Pancreas (tissue), 10 donors: ENCODE results near the gene SOX18. TPM values are rescaled to one million over a fixed set of nuclear protein-coding genes. Genes with fewer than 3 reads are reported as not detected.

Experiments used
- ATAC-seq, 4 donors: fragments of 200-7000 bp; cut with Tn5 transposase; one replicate each; pipeline versions ENCODE4 v1.8.0 to v1.9.1; 2020; ENCODE audit warnings: mild to moderate bottlenecking in 4 of 4, moderate library complexity in 4 of 4
- DNase-seq, 6 donors: peaks; one replicate each; pipeline ENCODE4 v3.0.0-alpha.2; 2020
- FAIRE-seq: peaks from 2 replicates; lab custom pipeline; 2012; peaks lifted over from hg19 to GRCh38; lab: Jason Lieb, UNC
- H3K27ac ChIP-seq, 4 donors: fragments of 200-600 bp; sonication (generic); 1 replicate in 3 of 4; 2 replicates in 1 of 4; pipeline versions ENCODE4 v1.5.0 to v1.8.0; 2020
- H3K27me3 ChIP-seq, 4 donors: fragments of 200-600 bp; one replicate each; pipeline ENCODE4 v1.8.0; 2021
- H3K36me3 ChIP-seq, 3 donors: fragments of 200-600 bp; sonication (generic) in 1 of 3; one replicate each; pipeline versions ENCODE4 v1.5.0 to v1.8.0; 2020 to 2021
- H3K4me1 ChIP-seq, 3 donors: fragments of 200-600 bp; one replicate each; pipeline ENCODE4 v1.8.0; 2021
- H3K4me3 ChIP-seq, 4 donors: fragments of 200-600 bp; sonication (generic) in 2 of 4; one replicate each; pipeline versions ENCODE4 v1.5.0 to v1.8.0; 2020 to 2021
- H3K9me3 ChIP-seq, 4 donors: fragments of 200-600 bp; one replicate each; pipeline ENCODE4 v1.8.0; 2021
- WGBS, 2 donors: extraction: QIAGEN DNeasy Blood & Tissue Kit; methylation state at CpG; one replicate each; pipeline ENCODE4 v1.1.7; 2013; 5-methylcytosine and 5-hydroxymethylcytosine counted together
- intact Hi-C, 3 donors: fragments of 100-400 bp; cut with DNase I; formaldehyde crosslinking; loops; one replicate each; pipeline versions ENCODE4 v1.11.1 to v1.14.2; 2022
- polyA plus RNA-seq, 2 donors: library from polyadenylated mRNA; stranded (reverse); fragments of 200-250 nt; gene quantifications; one replicate each; pipeline ENCODE4 v1.2.3, GENCODE V29; 2013
- total RNA-seq, 6 donors: library from RNA; stranded (reverse); fragmentation: NEBNext Ultra II Directional in 4 of 6; extraction: Animal tissue kit (Norgen Biotek cat#: 25700) in 4 of 6; gene quantifications; one replicate each; pipeline versions ENCODE4 v1.2.1 to v1.2.4, GENCODE V29; 2021 to 2023
- TF ChIP-seq, protein P1 (sequence below), 4 donors: fragments of 200-600 bp; sonication (generic) in 3 of 4; IDR thresholded peaks; one replicate each; pipeline versions ENCODE4 v1.5.0 to v1.8.0; 2021; ENCODE audit warnings: antibody characterized with exemption in 4 of 4
- donor health status: healthy with polysubstance abuse.
- donor health status: DM: no; HTN: no; CAD: no; lungs with moderate emphysema.
- donor health status: DM: no; HTN: no; CAD: no.
- donor health status: control.
- donor health status: control.
- donor health status: Bipolar disorder and iron deficiency.
- donor health status: DM: yes; HTN: yes; CAD: no.
- donor health status: DM: no; HTN: no; CAD: no.
- donor health status: DM: no; HTN: no; CAD: no.
- donor health status: DM: yes; HTN: yes; CAD: no.

SOX18 gene
- total and polyA plus RNA-seq, 8 donors = 3.7 to 9.1 (median 6.0) TPM

DNA sequence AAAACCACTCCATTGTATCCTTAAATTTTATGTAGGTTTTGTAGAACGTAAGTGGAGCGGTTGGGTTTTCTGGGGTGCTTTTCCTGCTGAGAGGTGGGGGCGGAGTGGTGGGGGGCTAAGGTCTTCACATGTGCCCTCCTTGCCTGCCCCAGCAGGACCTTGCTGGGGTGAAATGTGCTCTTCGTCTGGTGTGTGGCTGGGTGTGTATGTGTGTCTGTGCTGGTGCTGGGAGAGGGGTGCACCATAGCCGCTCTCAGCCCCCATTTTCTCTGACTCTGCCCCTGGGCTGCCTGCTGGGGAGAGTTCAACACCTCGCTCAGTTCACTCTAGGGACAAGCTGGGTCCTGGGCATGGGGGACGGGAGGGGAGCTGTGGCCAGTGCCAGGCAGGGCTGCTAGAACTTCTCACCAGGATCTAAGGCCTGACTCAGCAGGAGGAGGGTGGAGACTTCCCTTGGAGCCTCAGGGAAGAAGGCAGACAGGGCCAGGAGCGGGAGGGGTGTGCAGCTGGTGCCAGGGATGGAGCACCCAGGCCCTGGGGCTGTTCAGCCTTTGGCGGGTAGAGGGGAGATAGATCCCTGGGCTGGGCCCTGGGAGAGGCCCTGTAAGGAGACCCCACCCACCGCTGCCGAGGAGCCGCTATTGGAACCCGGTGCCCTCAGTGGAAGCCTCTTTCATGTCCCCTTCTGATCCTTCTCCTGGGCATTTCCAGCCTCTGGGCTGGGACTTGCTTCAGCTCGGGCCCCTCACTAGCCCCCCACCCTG lies 4.8 kb downstream of the SOX18 start:
- intact Hi-C loops = no loop called here
- H3K9me3 ChIP-seq = no peaks in the 10 kb centered on the region
- no peaks in the 10 kb centered on the region for H3K36me3 ChIP-seq
- peaks cover 0 to under 1% (median 0%) of the 10 kb centered on the region in 3 donors for H3K4me1 ChIP-seq
- TF ChIP-seq, protein P1, sequence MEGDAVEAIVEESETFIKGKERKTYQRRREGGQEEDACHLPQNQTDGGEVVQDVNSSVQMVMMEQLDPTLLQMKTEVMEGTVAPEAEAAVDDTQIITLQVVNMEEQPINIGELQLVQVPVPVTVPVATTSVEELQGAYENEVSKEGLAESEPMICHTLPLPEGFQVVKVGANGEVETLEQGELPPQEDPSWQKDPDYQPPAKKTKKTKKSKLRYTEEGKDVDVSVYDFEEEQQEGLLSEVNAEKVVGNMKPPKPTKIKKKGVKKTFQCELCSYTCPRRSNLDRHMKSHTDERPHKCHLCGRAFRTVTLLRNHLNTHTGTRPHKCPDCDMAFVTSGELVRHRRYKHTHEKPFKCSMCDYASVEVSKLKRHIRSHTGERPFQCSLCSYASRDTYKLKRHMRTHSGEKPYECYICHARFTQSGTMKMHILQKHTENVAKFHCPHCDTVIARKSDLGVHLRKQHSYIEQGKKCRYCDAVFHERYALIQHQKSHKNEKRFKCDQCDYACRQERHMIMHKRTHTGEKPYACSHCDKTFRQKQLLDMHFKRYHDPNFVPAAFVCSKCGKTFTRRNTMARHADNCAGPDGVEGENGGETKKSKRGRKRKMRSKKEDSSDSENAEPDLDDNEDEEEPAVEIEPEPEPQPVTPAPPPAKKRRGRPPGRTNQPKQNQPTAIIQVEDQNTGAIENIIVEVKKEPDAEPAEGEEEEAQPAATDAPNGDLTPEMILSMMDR (IDR thresholded peaks at IDR 0.05) = no peak
- H3K27me3 ChIP-seq = peaks cover 0 to 7% (median 3%) of the 10 kb centered on the region in 4 donors
- H3K27ac ChIP-seq = no peak overlapping the region
- FAIRE-seq = no peak
- 65 to 70% methylated on average over 14 of the region's 14 CpGs for WGBS, 2 donors
- ATAC-seq = peak in 1 of 4 donors; percentile 9
- DNase-seq = no peak
- H3K4me3 ChIP-seq = no peak overlapping the region

DNA sequence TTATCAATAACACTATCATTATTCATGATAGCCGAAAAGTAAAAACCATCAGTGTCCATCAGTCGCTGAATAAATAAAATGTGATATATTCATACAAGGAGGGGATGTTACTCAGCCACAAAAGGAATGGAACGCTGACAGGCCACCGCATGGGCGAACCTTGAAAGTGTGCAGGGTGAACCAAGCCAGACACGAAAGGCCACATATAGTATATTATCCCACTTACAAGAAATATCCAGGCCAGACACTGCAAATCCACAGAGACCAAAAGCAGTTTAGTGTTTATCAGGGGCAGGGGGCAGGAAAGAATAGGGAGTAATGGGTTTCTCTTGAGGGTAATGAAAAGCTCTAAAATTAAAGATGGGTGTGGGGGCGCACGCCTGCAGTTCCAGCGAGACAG lies 5.7 kb downstream of the SOX18 start:
- 84 to 88% methylated on average over 9 of the region's 9 CpGs for WGBS, 2 donors
- FAIRE-seq (no peak), ATAC-seq (no peak), DNase-seq (no peak)
- TF ChIP-seq, protein P1 (IDR thresholded peaks at IDR 0.05) = no peak
- H3K27me3 ChIP-seq = peaks cover 0 to 7% (median 3%) of the 10 kb centered on the region in 4 donors
- intact Hi-C loops = no loop called here
- no peaks in the 10 kb centered on the region for H3K36me3 ChIP-seq
- peaks cover 0 to 5% (median 0%) of the 10 kb centered on the region in 3 donors for H3K4me1 ChIP-seq
- H3K27ac ChIP-seq = no peak overlapping the region
- no peak overlapping the region for H3K4me3 ChIP-seq
- no peaks in the 10 kb centered on the region for H3K9me3 ChIP-seq

DNA sequence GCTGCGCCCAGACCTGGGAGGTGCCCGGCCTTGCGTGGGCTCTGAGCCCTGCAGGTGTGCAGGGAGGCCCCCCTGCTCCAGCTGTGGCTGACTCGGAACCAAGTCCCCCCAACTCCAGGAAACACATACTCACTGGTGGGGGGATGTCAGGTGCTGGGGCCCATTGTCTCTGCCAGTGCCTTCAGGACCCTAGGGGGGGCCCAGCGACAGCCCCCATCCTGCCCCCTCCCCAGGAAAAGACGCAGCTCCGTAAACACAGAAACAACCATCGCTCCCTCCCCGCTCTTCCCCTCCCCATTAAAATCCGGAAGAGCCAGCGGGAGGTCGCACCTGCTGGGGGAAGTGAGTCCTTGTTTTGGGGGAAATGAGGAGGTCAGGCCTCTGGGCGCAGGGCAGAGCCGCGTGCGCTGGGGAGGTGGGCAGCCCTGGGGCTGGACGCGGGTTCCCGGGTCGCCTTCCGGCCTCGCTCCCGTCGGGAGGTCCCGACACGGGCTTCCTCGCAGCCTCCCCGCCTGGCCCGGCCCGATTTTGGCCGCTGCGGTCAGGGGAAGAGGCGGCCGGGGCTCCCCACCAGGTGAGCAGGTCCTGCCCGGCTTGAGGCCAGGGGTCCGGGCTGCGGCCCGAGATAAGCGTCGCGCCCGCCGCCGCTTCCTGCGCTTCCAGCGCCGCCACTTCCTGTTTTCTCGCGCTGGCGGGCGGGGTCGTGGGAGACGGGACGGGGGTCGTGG lies 7.2 kb downstream of the SOX18 start:
- H3K27ac ChIP-seq = no peak overlapping the region
- FAIRE-seq = no peak
- TF ChIP-seq, protein P1 (IDR thresholded peaks at IDR 0.05) = no peak
- H3K4me1 ChIP-seq = peaks cover 0 to 5% (median 0%) of the 10 kb centered on the region in 3 donors
- peak overlapping the region; percentile 14 to 49 (median 41) for H3K4me3 ChIP-seq
- WGBS, 2 donors = 5 to 9% methylated on average over 49 to 55 of the region's 55 CpGs
- no peaks in the 10 kb centered on the region for H3K36me3 ChIP-seq
- DNase-seq = peak in 2 of 6 donors; percentile 30 to 51
- no peaks in the 10 kb centered on the region for H3K9me3 ChIP-seq
- intact Hi-C loops = no loop called here
- no peak for ATAC-seq
- H3K27me3 ChIP-seq = peaks cover 0 to under 1% (median 0%) of the 10 kb centered on the region in 4 donors

DNA sequence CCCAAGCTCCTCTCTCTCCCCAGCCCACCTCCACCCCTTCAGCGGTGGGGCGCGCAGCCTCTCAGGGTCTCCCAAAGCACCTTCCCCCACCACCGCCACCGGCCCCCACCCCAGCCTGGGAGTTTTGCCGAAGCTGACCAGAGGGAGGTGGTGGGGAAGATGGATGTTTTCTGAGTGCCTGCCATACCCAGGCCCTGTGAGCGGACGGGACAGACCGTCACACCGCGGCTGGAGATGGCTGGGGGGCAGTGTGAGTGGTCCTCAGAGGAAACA lies 7.7 kb downstream of the SOX18 start:
- TF ChIP-seq, protein P1 (IDR thresholded peaks at IDR 0.05) = no peak
- FAIRE-seq = no peak
- 44 to 52% methylated on average over 11 of the region's 11 CpGs for WGBS, 2 donors
- intact Hi-C loops = no loop called here
- H3K36me3 ChIP-seq = no peaks in the 10 kb centered on the region
- peaks cover 0 to 5% (median 0%) of the 10 kb centered on the region in 3 donors for H3K4me1 ChIP-seq
- no peaks in the 10 kb centered on the region for H3K9me3 ChIP-seq
- peak in 2 of 6 donors; percentile 23 to 67 for DNase-seq
- no peaks in the 10 kb centered on the region for H3K27me3 ChIP-seq
- ATAC-seq = no peak
- no peak overlapping the region for H3K27ac ChIP-seq
- H3K4me3 ChIP-seq = peak overlapping the region in 2 of 4 donors; percentile 42 to 49
